ENCODE results near the gene FLVCR2.

GRCh38 chr14:75631453-75631831 is 53.0 kb downstream of the FLVCR2 start:
- TF ChIP-seq CTCF (conservative IDR thresholded peaks at IDR 0.05; ENCODE audit: low read depth in 2 of 2) (no peak), ETS1 (IDR thresholded peaks at IDR 0.05) (no peak), REST (IDR thresholded peaks at IDR 0.05; ENCODE audit: unreplicated experiment) (no peak), POLR2AphosphoS5 (IDR thresholded peaks at IDR 0.05; ENCODE audit: low read depth) (peak; percentile 12; the same call in 1 of the 2 replicates), EZH2 (IDR thresholded peaks at IDR 0.05; ENCODE audit: low read depth, unreplicated experiment) (no peak), CREB1 (CRISPR knock-in tag; IDR thresholded peaks at IDR 0.05; ENCODE audit: low read depth) (no peak), STAT1 (IDR thresholded peaks at IDR 0.05; ENCODE audit: unreplicated experiment) (no peak), ZNF114 (CRISPR knock-in tag; IDR thresholded peaks at IDR 0.05) (no peak), EZH2phosphoT487 (IDR thresholded peaks at IDR 0.05; ENCODE audit: unreplicated experiment) (no peak), ZNF331 (CRISPR knock-in tag; IDR thresholded peaks at IDR 0.05; ENCODE audit: low read depth) (no peak), JUNB (IDR thresholded peaks at IDR 0.05; ENCODE audit: unreplicated experiment) (no peak), ZNF462 (CRISPR knock-in tag; IDR thresholded peaks at IDR 0.05) (peak; percentile 84)
